Bronchial epithelial cell (primary cell): ENCODE results near the gene ITGB1. TPM values are rescaled to one million over a fixed set of nuclear protein-coding genes. Genes with fewer than 3 reads are reported as not detected.

ENCODE experiments used
- DNase-seq: peaks from one replicate; pipeline ENCODE4 v3.0.0-alpha.2; 2010; ENCODE audit warnings: low read depth
- FAIRE-seq: peaks from 2 replicates; lab custom pipeline; 2011; peaks lifted over from hg19 to GRCh38; lab: Jason Lieb, UNC
- H3K27me3 ChIP-seq: 2 replicates; pipeline ENCODE4 v1.5.1; 2011; ENCODE audit warnings: low read length; ENCODE audit not compliant: control insufficient read depth, insufficient read depth
- H3K36me3 ChIP-seq: 2 replicates; pipeline ENCODE4 v1.5.1; 2011; ENCODE audit warnings: low read length; ENCODE audit not compliant: control insufficient read depth, insufficient read depth
- H3K4me3 ChIP-seq: 2 replicates; pipeline ENCODE4 v1.5.1; 2011; ENCODE audit warnings: mild to moderate bottlenecking, low read depth, low read length, control low read depth
- total RNA-seq: library from RNA; depleted of rRNA; stranded (reverse); fragments of >200 nt; gene quantifications from 2 replicates; pipeline ENCODE4 v1.2.1, GENCODE V29; 2014
- TF ChIP-seq, protein P1 (sequence below): IDR thresholded peaks from 2 replicates; pipeline ENCODE4 v1.5.1; 2011; ENCODE audit warnings: mild to moderate bottlenecking, moderate library complexity, low read length, control low read depth, inconsistent platforms; ENCODE audit not compliant: insufficient read depth, severe bottlenecking

Gene ITGB1
- total RNA-seq, 1 donor from 2014 or later: 1,469 TPM

DNA sequence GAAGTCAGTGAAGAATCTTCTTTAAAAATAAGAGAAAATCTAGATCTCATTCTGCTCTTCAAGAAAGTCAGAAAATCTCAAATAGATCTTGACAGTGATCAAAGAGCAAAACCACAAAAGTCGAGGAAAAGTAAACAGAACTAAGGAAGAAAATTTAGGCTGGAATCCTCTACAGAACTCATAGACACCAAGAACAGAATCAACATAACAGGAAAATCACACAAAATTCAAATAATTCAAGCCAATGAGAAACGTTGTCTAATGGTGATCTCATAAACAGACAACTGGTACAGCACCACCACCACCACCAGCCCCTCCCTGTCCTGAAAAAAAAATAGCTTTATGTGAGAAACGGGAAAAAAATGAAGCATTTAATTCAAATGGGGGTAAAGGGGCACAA is 6.9 kb downstream of the ITGB1 start:
- TF ChIP-seq, protein P1, sequence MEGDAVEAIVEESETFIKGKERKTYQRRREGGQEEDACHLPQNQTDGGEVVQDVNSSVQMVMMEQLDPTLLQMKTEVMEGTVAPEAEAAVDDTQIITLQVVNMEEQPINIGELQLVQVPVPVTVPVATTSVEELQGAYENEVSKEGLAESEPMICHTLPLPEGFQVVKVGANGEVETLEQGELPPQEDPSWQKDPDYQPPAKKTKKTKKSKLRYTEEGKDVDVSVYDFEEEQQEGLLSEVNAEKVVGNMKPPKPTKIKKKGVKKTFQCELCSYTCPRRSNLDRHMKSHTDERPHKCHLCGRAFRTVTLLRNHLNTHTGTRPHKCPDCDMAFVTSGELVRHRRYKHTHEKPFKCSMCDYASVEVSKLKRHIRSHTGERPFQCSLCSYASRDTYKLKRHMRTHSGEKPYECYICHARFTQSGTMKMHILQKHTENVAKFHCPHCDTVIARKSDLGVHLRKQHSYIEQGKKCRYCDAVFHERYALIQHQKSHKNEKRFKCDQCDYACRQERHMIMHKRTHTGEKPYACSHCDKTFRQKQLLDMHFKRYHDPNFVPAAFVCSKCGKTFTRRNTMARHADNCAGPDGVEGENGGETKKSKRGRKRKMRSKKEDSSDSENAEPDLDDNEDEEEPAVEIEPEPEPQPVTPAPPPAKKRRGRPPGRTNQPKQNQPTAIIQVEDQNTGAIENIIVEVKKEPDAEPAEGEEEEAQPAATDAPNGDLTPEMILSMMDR: no peak
- FAIRE-seq (no peak), DNase-seq (no peak)
- Histone ChIP-seq H3K27me3 (no peaks in the 10 kb centered on the region), H3K4me3 (no peak overlapping the region), H3K36me3 (peaks cover 2% of the 10 kb centered on the region)

DNA sequence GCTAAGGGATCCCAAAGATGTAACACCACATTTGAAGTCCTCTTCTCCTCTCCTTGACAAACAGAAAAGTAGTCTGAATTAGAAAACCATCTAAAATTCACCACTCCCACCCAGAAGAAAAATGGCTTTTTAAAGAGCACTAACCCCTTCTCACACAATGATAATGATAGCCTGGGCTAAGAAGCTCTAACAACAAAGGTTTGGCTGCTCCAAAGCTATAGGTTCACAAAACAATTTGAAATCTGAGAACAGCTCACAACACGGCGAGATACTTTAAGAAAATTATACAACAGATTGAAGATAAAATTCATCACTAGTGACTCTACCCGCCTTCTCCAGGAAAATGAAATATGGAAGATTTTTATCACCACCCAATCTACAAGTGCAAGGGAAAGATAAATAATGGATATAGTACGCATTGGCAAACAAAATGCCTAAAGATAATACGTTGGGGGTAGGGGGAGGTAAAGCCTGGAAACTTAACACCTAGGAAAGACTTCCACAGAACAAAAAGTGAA is 7.4 kb downstream of the ITGB1 start:
- DNase-seq (no peak), FAIRE-seq (no peak)
- TF ChIP-seq, protein P1: no peak
- Histone ChIP-seq H3K27me3 (no peaks in the 10 kb centered on the region), H3K36me3 (peaks cover 2% of the 10 kb centered on the region), H3K4me3 (no peak overlapping the region)

DNA sequence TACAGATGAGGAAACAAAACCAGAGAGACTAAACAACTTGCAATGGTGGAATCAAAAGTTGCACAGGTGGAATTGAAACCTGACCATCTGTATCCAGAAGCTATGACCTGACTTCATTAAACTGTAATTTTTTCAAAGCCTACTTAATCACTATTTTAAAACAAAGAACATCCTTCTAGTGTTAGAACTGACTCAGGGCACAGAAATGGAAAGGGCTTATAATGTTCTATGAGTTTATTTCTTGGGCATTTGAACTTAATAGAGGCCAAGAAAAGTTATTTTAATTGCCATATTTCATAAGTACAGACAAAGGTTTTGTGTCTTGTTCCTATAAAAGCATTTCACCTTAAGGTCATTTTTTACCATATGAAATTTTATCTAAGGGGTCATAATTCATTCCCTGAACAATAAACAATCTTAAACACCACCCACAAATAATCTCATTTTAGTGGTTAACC is 8.8 kb downstream of the ITGB1 start:
- H3K27me3 ChIP-seq: no peaks in the 10 kb centered on the region
- H3K4me3 ChIP-seq: no peak overlapping the region
- no peak for FAIRE-seq
- TF ChIP-seq, protein P1: no peak
- DNase-seq: no peak
- H3K36me3 ChIP-seq: peaks cover 4% of the 10 kb centered on the region

DNA sequence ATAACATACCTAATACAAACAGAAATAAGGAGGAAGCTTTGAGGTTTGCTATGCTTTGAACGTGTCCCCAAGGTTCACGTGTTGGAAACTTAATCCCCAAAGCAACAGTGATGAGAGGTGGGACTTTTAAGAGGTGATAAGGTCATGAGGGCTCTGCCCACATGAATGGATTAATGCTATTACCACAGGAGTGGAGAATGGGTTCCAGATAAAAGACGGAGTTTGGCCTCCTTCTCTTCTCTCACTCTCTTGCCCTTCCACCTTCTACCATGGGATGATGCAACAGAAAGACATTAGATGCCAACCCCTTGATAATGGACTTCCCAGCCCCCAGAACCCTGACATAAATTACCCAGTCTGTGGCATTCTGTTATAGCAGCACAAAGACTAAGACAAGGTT is 9.6 kb downstream of the ITGB1 start:
- TF ChIP-seq, protein P1: no peak
- Histone ChIP-seq H3K27me3 (no peaks in the 10 kb centered on the region), H3K36me3 (peaks cover 3% of the 10 kb centered on the region), H3K4me3 (no peak overlapping the region)
- DNase-seq (no peak), FAIRE-seq (no peak)

DNA sequence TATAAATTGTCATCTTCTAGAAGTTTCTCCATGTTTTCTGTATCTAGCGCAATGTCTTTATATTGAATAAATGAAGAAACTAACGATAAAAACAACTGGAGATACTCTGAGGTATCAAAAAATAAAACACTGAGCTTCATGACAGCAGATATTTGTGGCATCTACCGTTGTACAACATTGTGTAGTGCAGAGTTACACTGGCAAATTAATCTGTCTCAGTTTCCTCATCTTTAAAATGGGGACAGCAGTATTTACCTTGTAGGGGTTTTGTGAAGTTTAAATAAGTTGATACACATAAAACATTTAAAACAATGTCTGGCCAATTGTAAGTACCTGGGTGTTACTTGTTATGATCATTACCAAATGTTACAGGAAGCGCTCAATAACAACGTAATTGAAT is 10.4 kb downstream of the ITGB1 start:
- DNase-seq: no peak
- Histone ChIP-seq H3K27me3 (no peaks in the 10 kb centered on the region), H3K36me3 (peaks cover 3% of the 10 kb centered on the region), H3K4me3 (no peak overlapping the region)
- no peak for FAIRE-seq
- TF ChIP-seq, protein P1: no peak

GRCh38 chr10:32946108-32946507 is 11.9 kb downstream of the ITGB1 start:
- FAIRE-seq (no peak), DNase-seq (no peak)
- TF ChIP-seq, protein P1: no peak
- Histone ChIP-seq H3K36me3 (peaks cover 3% of the 10 kb centered on the region), H3K4me3 (no peak overlapping the region), H3K27me3 (no peaks in the 10 kb centered on the region)
